Melanocyte of skin (primary cell): ENCODE measurements around the gene ZNF749. TPM values are rescaled to one million over a fixed set of nuclear protein-coding genes. Genes with fewer than 3 reads are reported as not detected.

ENCODE experiments used
- small RNA-seq, 2 donors: library from RNA; depleted of rRNA; stranded (forward); fragments of <200 nt; gene quantifications; one replicate each; pipeline ENCODE3, GENCODE V24; 2012
- total RNA-seq, 2 donors: library from RNA; depleted of rRNA; stranded (reverse); fragments of >200 nt; gene quantifications; 2 replicates each; pipeline ENCODE4 v1.2.3, GENCODE V29; 2012

Gene ZNF749
- 10 to 100 TPM; 71.9 to 86.3 TPM for total RNA-seq

DNA sequence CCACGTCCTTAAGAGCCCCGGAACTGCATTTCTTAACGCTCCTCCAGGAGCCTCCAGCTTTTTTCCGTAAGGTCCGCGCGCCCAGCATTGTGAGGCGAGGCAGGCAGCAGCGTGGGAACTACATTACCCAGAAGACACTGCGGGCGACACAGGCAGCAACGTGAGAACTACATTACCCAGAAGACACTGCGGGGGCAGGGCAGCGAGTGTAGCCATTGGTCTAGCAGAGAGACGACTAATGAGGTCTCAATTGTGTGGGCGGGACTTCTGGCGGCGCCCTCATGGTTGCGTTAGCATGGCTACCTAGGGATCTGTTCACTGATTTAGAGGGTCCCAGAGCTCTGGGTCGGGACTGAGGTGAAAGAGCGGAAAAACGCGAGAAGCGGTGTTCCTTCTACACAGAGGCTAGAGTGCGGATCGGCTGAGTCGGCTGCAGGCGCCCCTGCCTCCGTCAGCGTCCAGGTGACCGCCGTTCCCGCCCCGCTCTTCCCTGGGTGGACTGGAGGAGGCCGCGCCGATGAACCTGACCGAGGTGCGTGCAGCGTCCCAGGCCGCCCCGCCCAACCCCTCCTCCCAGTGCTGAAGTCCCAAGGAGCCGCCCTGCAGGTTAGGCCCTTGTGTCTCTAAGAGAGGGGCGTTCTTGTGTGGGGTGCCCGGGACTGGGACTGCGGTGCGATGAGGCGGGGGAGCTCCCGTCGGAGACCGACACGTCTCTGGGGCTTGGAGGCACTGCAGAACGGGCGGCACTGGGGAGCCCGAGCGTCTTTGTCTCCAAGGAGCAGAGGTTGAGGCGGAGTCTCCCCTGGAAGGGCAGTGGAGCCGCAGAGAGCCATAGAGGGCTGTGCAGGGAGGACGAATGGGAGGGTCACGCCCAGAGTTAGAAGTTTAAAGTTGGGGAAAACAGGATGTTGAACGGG lies at the start of gene ZNF749:
TSS of gene ZNF749 (plus strand) at position 264 of the 917 bp plus-strand sequence. CDS start at position 518, 254 bp downstream.

DNA sequence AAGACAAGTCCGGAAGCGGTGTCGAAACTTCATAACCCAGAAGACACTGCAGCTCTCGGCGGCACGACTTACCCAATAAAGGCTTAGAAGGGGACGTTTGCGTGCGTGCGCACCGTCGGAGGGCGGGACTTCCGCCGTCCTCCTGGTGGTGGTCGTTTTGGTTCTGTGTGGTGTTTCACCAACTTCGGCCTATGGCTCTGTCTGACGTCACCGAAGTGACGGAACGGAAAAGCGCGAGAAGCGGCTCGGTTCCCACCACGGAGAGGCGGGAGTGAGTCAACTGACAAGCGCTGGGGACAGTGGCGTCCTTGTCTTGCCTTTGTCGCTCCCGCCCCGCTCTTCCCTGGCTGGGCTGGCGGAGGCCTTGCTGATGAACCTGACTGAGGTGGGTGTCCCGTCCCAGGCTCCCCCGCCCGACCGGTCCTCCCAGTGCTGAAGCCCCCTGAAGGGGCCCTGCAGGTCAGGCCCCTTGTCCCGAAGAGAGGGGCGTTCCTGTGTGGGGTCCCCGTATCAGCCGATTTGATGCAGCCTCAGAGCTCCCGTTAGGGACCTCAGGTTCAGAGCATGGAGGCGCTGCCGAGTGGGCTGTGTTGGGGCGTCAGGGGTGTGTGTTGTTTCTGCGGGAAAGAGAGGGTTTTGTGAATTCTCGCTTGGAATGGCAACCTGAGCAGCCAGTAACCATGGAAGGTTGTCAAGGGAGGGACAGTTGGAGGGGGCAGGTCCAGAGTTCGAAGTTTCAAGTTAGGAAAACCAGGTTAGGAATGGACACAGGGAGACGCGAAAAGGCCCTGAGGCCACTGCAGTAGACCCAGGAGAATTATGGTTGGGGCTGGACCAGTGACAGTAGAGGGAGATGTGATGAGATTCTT lies 45.2 kb upstream of the ZNF749 start, which contains the start of gene ZNF548:
TSS of gene ZNF548 (plus strand) at position 125 of the 869 bp plus-strand sequence. CDS start at position 371, 246 bp downstream.

DNA sequence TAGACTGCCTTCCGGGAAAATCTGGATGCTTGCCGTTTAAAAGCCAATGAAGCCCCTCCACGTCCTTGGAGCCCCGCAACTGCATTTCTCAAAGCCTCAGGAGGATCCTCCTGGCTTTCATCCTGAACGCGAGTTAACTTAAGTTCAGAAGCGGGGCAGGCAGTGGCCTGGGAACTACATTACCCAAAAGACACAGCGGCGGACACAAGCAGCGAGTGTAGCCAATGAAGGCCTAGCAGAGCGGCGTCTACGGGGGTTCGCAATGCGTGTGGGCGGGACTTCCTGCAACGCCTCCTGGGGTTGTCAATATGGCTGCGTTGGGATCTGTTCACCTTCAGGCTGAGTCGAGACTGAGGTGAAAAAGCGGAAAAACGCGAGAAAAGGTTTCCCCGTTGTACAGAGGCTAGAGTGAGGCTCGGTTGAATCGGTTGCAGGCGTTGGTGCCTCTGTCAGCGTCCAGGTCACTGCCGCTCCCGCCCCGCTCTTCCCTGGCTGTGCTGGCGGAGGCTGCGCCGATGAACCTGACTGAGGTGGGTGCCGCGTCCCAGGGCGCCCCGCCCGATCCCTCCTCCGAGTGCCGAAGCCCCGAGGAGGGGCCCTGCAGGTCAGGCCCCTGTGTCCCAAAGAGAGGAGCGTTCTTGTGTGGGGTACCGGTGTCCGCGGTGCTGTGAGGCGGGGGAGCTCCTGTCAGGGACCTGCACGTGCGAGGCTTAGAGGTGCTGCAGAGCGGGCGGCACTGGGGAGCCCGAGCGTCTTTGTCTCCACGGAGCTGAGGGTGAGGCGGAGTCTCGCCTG lies 24.1 kb upstream of the ZNF749 start, which contains the start of gene ZNF17:
TSS of gene ZNF17 (plus strand) at position 285 of the 795 bp plus-strand sequence. CDS start 2,455 bp downstream, outside the sequence.

DNA sequence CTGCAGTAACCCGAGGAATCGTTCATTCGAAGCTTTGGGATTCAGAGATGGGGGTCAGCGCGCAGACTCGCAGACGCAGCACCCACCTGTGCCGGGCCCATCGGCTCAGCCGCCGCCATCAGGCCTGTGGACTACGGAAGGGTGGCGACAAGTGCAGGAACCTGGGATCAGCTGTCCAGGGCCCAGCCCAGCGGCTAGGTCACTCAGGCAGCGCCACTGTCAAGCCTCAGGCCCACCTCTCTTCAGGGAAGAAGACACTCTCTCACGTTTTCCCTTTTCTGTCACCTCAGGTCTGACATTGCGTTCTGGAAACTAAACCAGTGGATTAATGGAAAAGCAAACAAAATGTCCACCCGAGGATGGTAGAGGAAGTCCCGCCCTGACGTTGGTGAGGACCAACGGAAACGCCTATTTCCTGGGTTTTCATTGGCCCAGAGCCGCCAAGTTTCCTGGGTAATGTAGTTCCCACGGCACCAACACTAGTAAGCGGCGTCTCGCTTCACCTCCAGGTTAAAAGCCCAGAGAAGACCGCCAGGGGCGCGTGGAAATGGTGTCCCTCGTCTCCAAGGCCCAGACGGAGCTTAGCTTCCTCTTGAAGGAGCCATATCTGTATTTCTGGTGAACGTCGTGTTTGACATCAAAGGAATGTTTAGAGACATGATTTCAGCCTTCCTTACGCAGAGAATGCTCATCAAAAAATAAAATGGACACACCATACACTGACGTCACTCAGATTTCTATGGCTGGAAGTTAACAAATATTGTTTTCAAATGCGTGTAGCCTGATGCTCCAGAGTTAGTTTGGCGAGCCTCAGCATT lies 42.3 kb downstream of the ZNF749 start, which contains the start of gene ZNF772:
TSS of gene ZNF772 (minus strand) at position 376 of the 818 bp plus-strand sequence. CDS start at position 119, 257 bp downstream.

GRCh38 chr19:57487477-57488298 lies 52.6 kb downstream of the ZNF749 start, which contains the start of gene ZNF419:
Gene ZNF419, plus strand, starts transcription at chr19:57487750. Its CDS starts 201 bp downstream, at chr19:57487951.

Small RNA genes within 50 kb of the gene (small RNA-seq; reads per million reads assigned to genes)
- gene VN1R107P, result 0 reads per million in 2 donors

Other genes with a start within 250 kb of the ZNF749 start
- 10 to 100 TPM; 15.1 to 18.3 TPM for gene ZNF264, start 243.8 kb upstream of the ZNF749 start, total RNA-seq
- gene AURKC, start 204.3 kb upstream of the ZNF749 start, total RNA-seq, result under 1 TPM in 1 of 2 donors, not detected in 1; 0.33 TPM
- gene ZNF805, start 194.7 kb upstream of the ZNF749 start, total RNA-seq, result 10 to 100 TPM; 11.4 to 13.3 TPM
- gene ZNF460, start 154.8 kb upstream of the ZNF749 start, total RNA-seq, result 10 to 100 TPM; 39.6 to 51.0 TPM
- gene ZNF543, start 114.9 kb upstream of the ZNF749 start, total RNA-seq, result 10 to 100 TPM; 10.3 to 12.7 TPM
- gene ZNF304, start 84.1 kb upstream of the ZNF749 start, total RNA-seq, result 1 to 10 TPM; 8.9 to 9.7 TPM
- gene TRAPPC2B, start 71.8 kb upstream of the ZNF749 start, total RNA-seq, result 10 to 100 TPM; 14.8 to 16.3 TPM
- 1 to 10 TPM; 2.0 to 3.1 TPM for gene ZNF547, start 71.8 kb upstream of the ZNF749 start, total RNA-seq
- 10 to 100 TPM; 15.5 to 16.7 TPM for gene ZNF548, start 45.5 kb upstream of the ZNF749 start, total RNA-seq
- gene ZNF17, start 24.2 kb upstream of the ZNF749 start, total RNA-seq, result 10 to 100 TPM; 12.3 to 14.5 TPM
- gene VN1R1, start 21.8 kb downstream of the ZNF749 start, total RNA-seq, result under 1 TPM; under 0.01 to 0.33 TPM
- gene ZNF772, start 42.2 kb downstream of the ZNF749 start, total RNA-seq, result 10 to 100 TPM; 16.0 to 16.2 TPM
- gene ZNF419, start 52.4 kb downstream of the ZNF749 start, total RNA-seq, result 10 to 100 TPM; 12.7 to 21.7 TPM
- gene ZNF773, start 64.6 kb downstream of the ZNF749 start, total RNA-seq, result 10 to 100 TPM; 16.7 to 27.9 TPM
- 10 to 100 TPM; 12.3 to 15.1 TPM for gene ZNF549, start 92.0 kb downstream of the ZNF749 start, total RNA-seq
- gene ZNF550, start 124.5 kb downstream of the ZNF749 start, total RNA-seq, result 1 to 10 TPM; 6.5 to 7.3 TPM
- 1 to 10 TPM; 4.8 to 5.7 TPM for gene ZNF416, start 143.6 kb downstream of the ZNF749 start, total RNA-seq
- gene ZIK1, start 148.8 kb downstream of the ZNF749 start, total RNA-seq, result 10 to 100 TPM in 1 of 2 donors, 1 to 10 TPM in 1; 9.3 to 14.7 TPM
- 1 to 10 TPM; 7.6 to 7.7 TPM for gene ZNF530, start 164.6 kb downstream of the ZNF749 start, total RNA-seq
- gene ZNF134, start 178.9 kb downstream of the ZNF749 start, total RNA-seq, result 10 to 100 TPM; 20.0 to 21.6 TPM
- 1 to 10 TPM; 9.0 to 9.6 TPM for gene ZNF211, start 197.8 kb downstream of the ZNF749 start, total RNA-seq
- gene ZSCAN4, start 233.6 kb downstream of the ZNF749 start, total RNA-seq, result not detected
- gene ZNF551, start 246.7 kb downstream of the ZNF749 start, total RNA-seq, result 10 to 100 TPM in 1 of 2 donors, 1 to 10 TPM in 1; 6.9 to 11.7 TPM